Measurements from ENCODE around the gene CDX1. TPM values are rescaled to one million over a fixed set of nuclear protein-coding genes. Genes with fewer than 3 reads are reported as not detected.

CDX1 gene
- polyA plus RNA-seq, 6 donors from 2014 or later: not detected

- Mint-ChIP-seq H3K4me1 (peaks cover 0 to 16% (median 15%) of the 10 kb centered on the region in 3 donors), H3K9me3 (peaks cover 0 to 2% (median 0%) of the 10 kb centered on the region in 7 donors), H3K27me3 (peaks cover 13 to 52% (median 49%) of the 10 kb centered on the region in 3 donors), H3K27ac (peak overlapping the region in 1 of 6 donors; percentile 52), H3K4me3 (peak overlapping the region in 4 of 8 donors; percentile 1 to 40 (median 22)), H3K36me3 (no peaks in the 10 kb centered on the region)
- ATAC-seq (ENCODE audit: low read depth in 2 of 2) (no peak), DNase-seq (no peak)
Observed at GRCh38 chr5:150208187-150209098, 41.9 kb downstream of the CDX1 start.

GRCh38 chr5:150209099-150209635, 42.6 kb downstream of the CDX1 start:
- H3K36me3 Mint-ChIP-seq: no peaks in the 10 kb centered on the region
- H3K27me3 Mint-ChIP-seq: peaks cover 13 to 57% (median 49%) of the 10 kb centered on the region in 3 donors
- ATAC-seq (ENCODE audit: low read depth in 2 of 2) (peak; percentile 42 to 53), DNase-seq (no peak)
- H3K9me3 Mint-ChIP-seq: peaks cover 0 to 2% (median 0%) of the 10 kb centered on the region in 7 donors
- no peak overlapping the region for H3K27ac Mint-ChIP-seq
- H3K4me1 Mint-ChIP-seq: peaks cover 0 to 16% (median 15%) of the 10 kb centered on the region in 3 donors
- H3K4me3 Mint-ChIP-seq: peak overlapping the region in 4 of 8 donors; percentile 10 to 41 (median 34)

- H3K9me3 Mint-ChIP-seq: peaks cover 0 to 2% (median 0%) of the 10 kb centered on the region in 7 donors
- H3K27ac Mint-ChIP-seq: peak overlapping the region in 2 of 6 donors; percentile 78 to 89
- H3K4me1 Mint-ChIP-seq: peaks cover 0 to 16% (median 15%) of the 10 kb centered on the region in 3 donors
- H3K4me3 Mint-ChIP-seq: no peak overlapping the region
- DNase-seq: no peak
- peaks cover 13 to 67% (median 53%) of the 10 kb centered on the region in 3 donors for H3K27me3 Mint-ChIP-seq
- ATAC-seq (ENCODE audit: low read depth in 2 of 2): no peak
- no peaks in the 10 kb centered on the region for H3K36me3 Mint-ChIP-seq
Observed at GRCh38 chr5:150210644-150211043, 44.1 kb downstream of the CDX1 start.

- peaks cover 0 to 16% (median 15%) of the 10 kb centered on the region in 3 donors for H3K4me1 Mint-ChIP-seq
- DNase-seq (no peak), ATAC-seq (ENCODE audit: low read depth in 2 of 2) (no peak)
- no peaks in the 10 kb centered on the region for H3K36me3 Mint-ChIP-seq
- peaks cover 13 to 75% (median 55%) of the 10 kb centered on the region in 3 donors for H3K27me3 Mint-ChIP-seq
- peak overlapping the region in 2 of 6 donors; percentile 56 to 78 for H3K27ac Mint-ChIP-seq
- H3K9me3 Mint-ChIP-seq: peaks cover 0 to 2% (median 0%) of the 10 kb centered on the region in 7 donors
- no peak overlapping the region for H3K4me3 Mint-ChIP-seq
Observed at GRCh38 chr5:150211156-150212030, 44.8 kb downstream of the CDX1 start.

GRCh38 chr5:150213530-150213929, 47.0 kb downstream of the CDX1 start:
- DNase-seq (no peak), ATAC-seq (ENCODE audit: low read depth in 2 of 2) (no peak)
- H3K4me3 Mint-ChIP-seq: no peak overlapping the region
- no peaks in the 10 kb centered on the region for H3K36me3 Mint-ChIP-seq
- peaks cover 8 to 80% (median 61%) of the 10 kb centered on the region in 3 donors for H3K27me3 Mint-ChIP-seq
- H3K9me3 Mint-ChIP-seq: no peaks in the 10 kb centered on the region
- H3K4me1 Mint-ChIP-seq: peaks cover 8 to 22% (median 15%) of the 10 kb centered on the region in 3 donors
- H3K27ac Mint-ChIP-seq: peak overlapping the region in 1 of 6 donors; percentile 76

- DNase-seq (no peak), ATAC-seq (ENCODE audit: low read depth in 2 of 2) (no peak)
- Mint-ChIP-seq H3K4me3 (no peak overlapping the region), H3K27ac (peak overlapping the region in 1 of 6 donors; percentile 30), H3K36me3 (no peaks in the 10 kb centered on the region), H3K4me1 (peaks cover 8 to 16% (median 8%) of the 10 kb centered on the region in 3 donors), H3K27me3 (peaks cover 7 to 73% (median 54%) of the 10 kb centered on the region in 3 donors), H3K9me3 (no peaks in the 10 kb centered on the region)
Observed at GRCh38 chr5:150214289-150214688, 47.7 kb downstream of the CDX1 start.

- H3K27ac Mint-ChIP-seq: peak overlapping the region in 1 of 6 donors; percentile 80
- H3K36me3 Mint-ChIP-seq: no peaks in the 10 kb centered on the region
- no peak for DNase-seq
- peaks cover 0 to 8% (median 6%) of the 10 kb centered on the region in 3 donors for H3K4me1 Mint-ChIP-seq
- peak overlapping the region in 1 of 8 donors; percentile 18 for H3K4me3 Mint-ChIP-seq
- no peak for ATAC-seq (ENCODE audit: low read depth in 2 of 2)
- H3K27me3 Mint-ChIP-seq: peaks cover 7 to 61% (median 34%) of the 10 kb centered on the region in 3 donors
- no peaks in the 10 kb centered on the region for H3K9me3 Mint-ChIP-seq
Observed at GRCh38 chr5:150215979-150216944, 49.7 kb downstream of the CDX1 start.

- Mint-ChIP-seq H3K4me1 (peaks cover 0 to 8% (median 6%) of the 10 kb centered on the region in 3 donors), H3K36me3 (no peaks in the 10 kb centered on the region), H3K4me3 (no peak overlapping the region), H3K27me3 (peaks cover 7 to 61% (median 29%) of the 10 kb centered on the region in 3 donors), H3K9me3 (no peaks in the 10 kb centered on the region), H3K27ac (no peak overlapping the region)
- DNase-seq (no peak), ATAC-seq (ENCODE audit: low read depth in 2 of 2) (no peak)
Observed at GRCh38 chr5:150217038-150217437, 50.5 kb downstream of the CDX1 start.

- H3K27ac Mint-ChIP-seq: peak overlapping the region in 1 of 6 donors; percentile 45
- peaks cover 7 to 58% (median 26%) of the 10 kb centered on the region in 3 donors for H3K27me3 Mint-ChIP-seq
- DNase-seq (peak; percentile 63), ATAC-seq (ENCODE audit: low read depth in 2 of 2) (peak; percentile 79 to 93)
- H3K4me3 Mint-ChIP-seq: no peak overlapping the region
- H3K36me3 Mint-ChIP-seq: no peaks in the 10 kb centered on the region
- H3K4me1 Mint-ChIP-seq: peaks cover 0 to 8% (median 6%) of the 10 kb centered on the region in 3 donors
- H3K9me3 Mint-ChIP-seq: no peaks in the 10 kb centered on the region
Observed at GRCh38 chr5:150217873-150218692, 51.5 kb downstream of the CDX1 start.

GRCh38 chr5:150218693-150219035, 52.1 kb downstream of the CDX1 start:
- Mint-ChIP-seq H3K4me1 (peaks cover 0 to 8% (median 6%) of the 10 kb centered on the region in 3 donors), H3K36me3 (no peaks in the 10 kb centered on the region), H3K27ac (no peak overlapping the region), H3K27me3 (peaks cover 7 to 56% (median 26%) of the 10 kb centered on the region in 3 donors), H3K4me3 (no peak overlapping the region), H3K9me3 (no peaks in the 10 kb centered on the region)
- DNase-seq: no peak
- no peak for ATAC-seq (ENCODE audit: low read depth in 2 of 2)

- no peak overlapping the region for H3K27ac Mint-ChIP-seq
- DNase-seq (no peak), ATAC-seq (ENCODE audit: low read depth in 2 of 2) (no peak)
- H3K4me1 Mint-ChIP-seq: peaks cover 0 to 8% (median 6%) of the 10 kb centered on the region in 3 donors
- no peaks in the 10 kb centered on the region for H3K36me3 Mint-ChIP-seq
- H3K9me3 Mint-ChIP-seq: no peaks in the 10 kb centered on the region
- no peak overlapping the region for H3K4me3 Mint-ChIP-seq
- peaks cover 7 to 53% (median 26%) of the 10 kb centered on the region in 3 donors for H3K27me3 Mint-ChIP-seq
Observed at GRCh38 chr5:150219142-150219541, 52.6 kb downstream of the CDX1 start.
